ENCODE data around the gene CIROP.

GRCh38 chr14:23132970-23133369, 28.2 kb upstream of the CIROP start:
- TF ChIP-seq CTCF (IDR thresholded peaks at IDR 0.05 in 2 of 3, conservative IDR thresholded peaks at IDR 0.05 in 1 of 3; ENCODE audit: insufficient read depth in 2 of 3, low read depth in 1 of 3, low read length in 3 of 3) (no peak), HNRNPH1 (optimal IDR thresholded peaks at IDR 0.05; ENCODE audit: low read depth, low read length) (no peak), CHCHD3 (CRISPR knock-in tag; IDR thresholded peaks at IDR 0.05) (no peak), GABPB2 (CRISPR knock-in tag; conservative IDR thresholded peaks at IDR 0.05) (no peak), STAT6 (CRISPR knock-in tag; IDR thresholded peaks at IDR 0.05) (no peak), ERF (CRISPR knock-in tag; IDR thresholded peaks at IDR 0.05) (no peak), MAFK (IDR thresholded peaks at IDR 0.05; ENCODE audit: low read length) (no peak), POLR2A (conservative IDR thresholded peaks at IDR 0.05) (no peak), ZNF707 (CRISPR knock-in tag; conservative IDR thresholded peaks at IDR 0.05) (no peak), PHB2 (IDR thresholded peaks at IDR 0.05; ENCODE audit: low read depth) (no peak), NR2C1 (IDR thresholded peaks at IDR 0.05) (no peak), NR2C1 (tag; IDR thresholded peaks at IDR 0.05) (no peak), STAT5B (CRISPR knock-in tag; IDR thresholded peaks at IDR 0.05) (no peak), TRIM24 (IDR thresholded peaks at IDR 0.05) (no peak), SAFB2 (IDR thresholded peaks at IDR 0.05; ENCODE audit: borderline replicate concordance, low read depth, low read length, severe bottlenecking) (no peak)

Measured in K562 (cell line).